HG03565 (cell line): ENCODE measurements around the gene CCN2.

Experiments
- ATAC-seq: cut with Tn5 transposase; IDR thresholded peaks from one replicate; pipeline ENCODE4 v1.9.1; 2021; ENCODE audit warnings: mild to moderate bottlenecking, moderate library complexity; ENCODE audit not compliant: unreplicated experiment

The CCN2 gene

DNA sequence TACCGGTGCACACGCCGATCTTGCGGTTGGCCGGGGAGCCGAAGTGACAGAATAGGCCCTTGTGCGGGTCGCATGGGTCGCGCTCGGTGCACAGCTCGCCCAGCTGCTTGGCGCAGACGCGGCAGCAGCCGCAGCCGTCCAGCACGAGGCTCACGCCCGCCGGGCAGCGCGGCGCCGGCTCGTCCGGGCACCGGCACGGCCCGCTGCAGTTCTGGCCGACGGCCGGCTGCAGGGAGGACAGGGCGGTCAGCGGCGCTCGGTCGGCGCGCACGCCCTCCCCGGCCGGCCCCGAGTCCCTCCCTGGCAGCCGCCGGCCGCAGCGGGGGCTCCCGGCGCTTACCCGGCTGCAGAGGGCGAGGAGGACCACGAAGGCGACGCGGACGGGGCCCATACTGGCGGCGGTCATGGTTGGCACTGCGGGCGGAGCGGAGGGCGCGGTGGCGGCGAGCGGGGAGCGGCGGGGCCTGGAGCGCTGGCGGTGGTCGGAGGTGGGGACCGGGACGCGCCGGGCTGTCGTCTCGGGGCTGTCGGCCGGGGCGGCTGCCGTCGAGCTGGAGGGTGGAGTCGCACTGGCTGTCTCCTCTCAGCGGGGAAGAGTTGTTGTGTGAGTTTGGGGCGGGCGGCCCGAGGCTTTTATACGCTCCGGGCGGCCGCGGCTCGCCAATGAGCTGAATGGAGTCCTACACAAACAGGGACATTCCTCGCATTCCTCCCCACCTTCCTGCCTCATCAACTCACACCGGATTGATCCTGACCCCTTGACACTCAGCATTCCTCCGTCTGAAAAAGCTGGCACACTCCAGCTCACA, at the start of gene CCN2:
CCN2 (minus strand) TSS at position 606 of the 809 bp plus-strand sequence; CDS start at position 406, 200 bp downstream.
- no peak for ATAC-seq

DNA sequence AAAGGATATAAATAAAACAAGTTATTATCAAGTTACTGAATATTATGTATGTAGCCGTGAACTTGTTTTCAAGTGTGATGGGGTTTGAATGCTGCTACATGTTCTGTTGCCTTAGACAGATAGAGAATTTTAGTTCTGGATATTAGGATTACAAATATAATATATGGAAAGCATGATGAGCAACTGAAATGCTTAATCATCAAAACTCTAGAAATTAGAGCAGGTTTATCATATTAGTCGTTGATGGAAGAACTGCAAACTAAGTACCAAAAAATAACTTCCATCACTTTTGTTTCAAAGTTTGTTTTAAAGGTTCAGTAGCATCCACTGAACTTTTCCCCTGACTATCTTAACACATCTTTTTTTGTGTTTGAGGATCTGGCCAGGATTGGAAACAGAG, 49.1 kb upstream of the CCN2 start:
- ATAC-seq, result no peak

DNA sequence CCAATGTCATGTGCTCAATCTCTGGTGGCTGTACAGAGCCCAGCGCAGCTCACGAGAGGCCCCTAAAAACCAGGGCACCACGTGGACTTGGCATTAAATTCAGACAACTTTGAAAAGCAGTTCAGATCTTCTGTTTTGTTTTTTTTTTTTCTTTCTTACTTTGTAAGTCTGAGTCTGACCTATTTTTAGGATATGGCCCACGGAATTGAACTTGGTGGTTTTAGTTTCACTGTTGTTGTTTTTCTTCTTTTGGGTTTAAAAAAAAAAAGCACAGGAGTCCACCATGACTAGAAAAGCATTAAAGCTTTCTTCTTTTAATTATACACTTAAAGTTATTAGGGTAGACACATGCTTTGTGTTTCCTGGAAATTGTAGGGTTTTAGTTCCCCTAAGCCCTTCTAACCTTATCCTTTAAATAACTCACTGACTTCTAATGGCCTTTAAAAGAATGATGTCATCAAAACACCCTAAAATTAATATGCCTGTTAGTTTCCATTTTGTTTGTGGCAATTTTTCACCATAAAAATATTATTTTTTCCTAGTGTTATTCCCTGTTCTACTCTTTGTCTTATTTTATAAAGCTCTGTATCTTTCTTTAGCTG, 48.5 kb upstream of the CCN2 start:
- ATAC-seq, result no peak

DNA sequence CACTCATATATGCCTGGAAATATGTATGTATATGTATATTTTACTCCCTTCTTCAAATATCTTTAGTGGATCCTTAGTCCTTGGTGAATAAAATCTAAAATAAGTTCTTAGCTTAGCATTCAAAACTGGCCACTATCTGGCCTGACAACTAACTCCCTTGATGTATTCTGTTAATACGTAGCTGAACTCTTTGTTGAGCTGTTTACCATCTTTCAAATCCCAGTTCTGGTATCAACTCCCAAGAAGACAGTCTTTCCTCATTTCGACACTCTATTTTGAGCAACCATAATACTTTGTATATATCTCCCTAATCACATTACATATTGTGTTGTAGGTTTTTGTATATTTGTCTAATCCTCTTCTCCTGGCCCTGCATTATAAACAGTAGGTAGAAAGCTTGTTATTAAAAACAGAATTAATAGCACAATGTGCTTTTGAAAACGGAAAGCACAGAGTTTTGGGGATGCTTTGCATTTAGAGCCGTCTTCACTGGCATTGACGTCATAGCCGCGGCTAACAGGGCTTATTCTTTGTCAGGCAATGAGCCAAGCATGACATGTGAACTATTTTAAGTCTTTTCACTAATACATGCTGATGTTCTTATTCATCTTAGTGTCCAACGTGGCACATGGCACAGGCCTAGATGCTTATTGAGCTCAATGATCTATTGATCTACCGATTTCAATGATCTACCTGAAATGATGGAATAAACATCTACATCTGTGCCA, 47.2 kb upstream of the CCN2 start:
- no peak for ATAC-seq

- ATAC-seq, result no peak
These were observed 46.4 kb upstream of the CCN2 start for GRCh38 chr6:131997429-131998153.

- ATAC-seq, result no peak
These were observed 44.7 kb upstream of the CCN2 start for GRCh38 chr6:131995917-131996316.

- no peak for ATAC-seq
These were observed 41.4 kb upstream of the CCN2 start for GRCh38 chr6:131992557-131992956.

GRCh38 chr6:131989036-131989435, 37.9 kb upstream of the CCN2 start:
- no peak for ATAC-seq

DNA sequence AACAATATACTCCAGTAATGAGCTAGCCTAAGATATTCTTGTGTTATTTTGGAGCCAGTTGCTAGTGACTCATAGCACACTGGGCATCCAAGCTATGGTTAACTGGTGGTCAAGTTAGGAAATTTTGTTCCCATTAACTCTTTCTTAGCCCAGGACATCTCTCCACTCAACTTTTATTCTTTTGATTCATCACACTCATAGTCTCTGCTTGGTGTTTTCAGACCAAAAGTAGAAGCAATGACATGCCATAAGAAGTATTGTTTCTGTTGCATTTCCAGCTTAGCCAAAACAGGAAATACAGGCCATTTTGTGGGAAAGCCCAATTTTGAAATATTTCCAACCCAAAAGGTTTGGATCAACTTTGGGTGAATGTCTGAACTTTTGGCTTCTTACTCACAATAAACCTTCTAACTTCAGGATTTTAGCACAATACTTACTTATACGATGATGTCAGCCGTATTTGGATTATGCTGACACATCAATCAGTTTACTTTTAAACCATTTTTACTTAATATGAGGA, 31.6 kb upstream of the CCN2 start:
- no peak for ATAC-seq

GRCh38 chr6:131981624-131981978, 30.4 kb upstream of the CCN2 start:
- no peak for ATAC-seq

- no peak for ATAC-seq
These were observed 29.8 kb upstream of the CCN2 start for GRCh38 chr6:131980791-131981623.

DNA sequence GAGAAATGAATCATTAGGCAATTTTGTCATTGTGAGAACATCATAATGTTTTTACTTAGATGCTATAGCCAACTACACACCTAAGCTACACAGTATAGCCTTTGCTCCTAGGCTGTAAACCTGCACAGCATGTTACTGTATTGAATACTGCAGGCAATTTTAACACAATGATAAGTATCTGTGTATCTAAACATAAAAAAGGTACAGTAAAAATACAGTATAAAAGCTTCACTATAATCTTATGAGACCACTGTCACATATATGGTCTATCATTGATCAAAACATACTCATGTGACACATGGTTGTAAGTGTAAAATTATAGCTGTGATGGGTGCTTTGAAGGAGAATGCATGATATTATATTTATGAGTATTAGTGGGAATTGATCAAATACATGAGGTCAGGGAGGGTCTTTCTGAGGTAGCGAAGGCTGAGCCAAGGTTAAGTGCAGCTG, 29.2 kb upstream of the CCN2 start:
- ATAC-seq, result no peak

GRCh38 chr6:131979515-131980337, 28.6 kb upstream of the CCN2 start:
- no peak for ATAC-seq

DNA sequence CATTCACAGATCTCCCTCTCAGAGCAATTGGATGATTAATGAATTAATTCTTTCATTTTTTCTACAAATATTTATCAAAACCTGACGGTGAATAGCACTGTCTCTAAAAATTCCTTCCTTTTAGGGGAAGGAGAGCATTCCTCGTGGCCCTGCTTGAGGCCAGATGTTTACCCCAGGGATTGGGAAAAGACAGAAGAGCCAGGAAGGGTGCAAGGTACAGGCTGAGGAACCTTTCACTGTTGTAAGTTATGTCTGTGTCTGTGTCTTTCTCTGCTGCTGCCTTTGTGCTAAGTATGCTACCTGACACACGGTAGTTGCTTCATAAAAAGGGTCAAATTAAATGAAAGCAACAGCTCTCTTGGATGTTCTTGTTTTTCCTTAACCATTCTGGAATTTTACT, 27.4 kb upstream of the CCN2 start:
- ATAC-seq, result no peak

DNA sequence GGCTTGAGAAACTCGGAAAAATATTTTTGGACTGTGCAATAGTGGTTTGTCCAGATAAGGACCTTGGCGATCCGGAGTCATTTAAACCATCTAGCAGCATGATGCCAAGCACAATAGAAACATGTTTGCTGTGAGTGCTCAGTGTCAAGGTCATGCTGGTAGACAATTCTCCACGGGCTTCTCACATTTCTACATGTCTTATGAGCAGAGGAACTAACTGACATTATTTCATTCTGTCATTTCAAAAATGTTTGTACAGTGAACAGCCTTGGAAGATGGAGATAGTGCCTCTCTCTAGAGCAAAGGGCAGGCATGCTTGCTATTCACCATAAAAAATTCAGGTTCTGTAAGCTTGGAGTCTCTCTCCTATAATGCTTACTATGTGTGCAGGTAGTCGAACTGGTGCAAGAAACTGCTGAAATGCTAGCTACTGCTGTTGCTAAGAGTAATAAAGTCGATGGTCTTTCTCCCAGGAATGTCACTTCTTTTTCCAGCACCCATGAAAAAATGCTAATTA, 25.4 kb upstream of the CCN2 start:
- no peak for ATAC-seq

GRCh38 chr6:131972741-131973140, 21.6 kb upstream of the CCN2 start:
- no peak for ATAC-seq

DNA sequence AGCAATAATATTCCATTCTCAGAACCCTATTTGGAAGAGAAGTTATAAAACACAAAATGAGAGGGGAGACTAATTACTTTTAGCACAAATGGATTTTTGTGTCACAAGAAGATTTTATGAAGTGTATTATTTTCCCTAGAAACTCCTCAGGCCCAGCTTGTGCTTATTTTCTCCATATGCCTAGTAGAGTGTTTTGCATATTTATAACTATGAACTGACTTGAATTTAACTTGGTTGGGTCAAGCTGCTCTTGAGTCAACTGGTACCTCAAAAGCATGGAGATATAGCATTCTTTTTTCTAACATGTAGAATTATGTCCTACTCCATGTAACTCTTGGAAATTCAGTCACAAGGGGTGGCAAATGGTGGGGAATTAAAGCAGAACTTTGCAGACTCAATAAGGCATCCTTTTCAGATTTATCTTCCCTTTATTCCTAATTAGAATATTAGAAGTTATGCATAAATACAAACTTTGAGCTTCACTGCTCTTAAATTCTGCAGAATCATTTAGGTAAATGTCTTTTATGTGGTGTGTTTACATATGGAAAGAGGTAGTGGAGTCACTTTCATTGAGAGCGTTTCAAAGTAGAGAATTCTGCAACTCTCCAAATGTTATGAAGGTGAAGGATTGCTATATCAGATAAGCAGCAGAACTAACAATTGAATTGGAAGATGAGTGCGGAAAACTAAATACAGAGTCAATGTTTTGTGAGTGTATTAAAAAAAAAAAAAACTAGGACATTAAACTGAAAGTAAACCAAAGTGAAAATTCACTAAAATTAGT, 19.1 kb upstream of the CCN2 start:
- ATAC-seq, result no peak

- no peak for ATAC-seq
These were observed 17.5 kb upstream of the CCN2 start for GRCh38 chr6:131968656-131969055.
